H1 (cell line): Measurements from ENCODE around the gene L3HYPDH. TPM values are rescaled to one million over a fixed set of nuclear protein-coding genes. Genes with fewer than 3 reads are reported as not detected.

Experiments
- CTCF ChIA-PET: fragments of 300-600 bp; sonication (Branson Sonifier 250); formaldehyde crosslinking; loops from one replicate; lab custom pipeline; 2021; ENCODE audit not compliant: partially characterized antibody; lab: Charles Lee
- POLR2A ChIA-PET: fragments of 300-600 bp; sonication (Branson Sonifier 250); formaldehyde crosslinking; loops from one replicate; lab custom pipeline; 2021; ENCODE audit warnings: inconsistent platforms; ENCODE audit not compliant: partially characterized antibody; lab: Charles Lee
- DNase-seq, 2 experiments: peaks; one replicate each; pipeline versions ENCODE4 v3.0.0 to v3.0.0-alpha.2; 2010 to 2022; ENCODE audit warnings: low spot score in 2 of 2, low read depth in 1 of 2, mixed read lengths in 1 of 2
- FAIRE-seq: peaks from 2 replicates; lab custom pipeline; 2011; peaks lifted over from hg19 to GRCh38; lab: Jason Lieb, UNC
- H2AFZ ChIP-seq: 2 replicates; pipeline ENCODE4 v1.8.1; 2012; ENCODE audit warnings: low read length, inconsistent platforms
- H2AK5ac ChIP-seq: 2 replicates; pipeline ENCODE4 v1.6.1; 2013; ENCODE audit warnings: low read depth, low read length
- H2BK120ac ChIP-seq: replicated peaks from 2 replicates; pipeline ENCODE3; 2013; ENCODE audit warnings: low read depth, low read length, inconsistent platforms
- H2BK12ac ChIP-seq: 2 replicates; pipeline ENCODE4 v1.6.1; 2013; ENCODE audit warnings: low read depth, low read length
- H2BK15ac ChIP-seq: 2 replicates; pipeline ENCODE4 v1.6.1; 2013; ENCODE audit warnings: low read length
- H2BK20ac ChIP-seq: 2 replicates; pipeline ENCODE4 v1.6.1; 2013; ENCODE audit warnings: low read length
- H2BK5ac ChIP-seq: 2 replicates; pipeline ENCODE4 v1.6.1; 2013; ENCODE audit warnings: low read depth, low read length
- H3K14ac ChIP-seq: 2 replicates; pipeline ENCODE4 v1.6.1; 2013; ENCODE audit warnings: inconsistent platforms; ENCODE audit not compliant: insufficient read length
- H3K18ac ChIP-seq: 2 replicates; pipeline ENCODE4 v1.6.1; 2013; ENCODE audit warnings: low read length; ENCODE audit errors: extremely low read depth
- H3K23ac ChIP-seq: 2 replicates; pipeline ENCODE4 v1.6.1; 2013; ENCODE audit warnings: inconsistent platforms; ENCODE audit not compliant: insufficient read length
- H3K23me2 ChIP-seq: 2 replicates; pipeline ENCODE4 v1.6.1; 2013; ENCODE audit warnings: low read depth, low read length
- H3K27ac ChIP-seq: 2 replicates; pipeline ENCODE4 v1.6.1; 2011; ENCODE audit warnings: low read depth, low read length, inconsistent platforms
- H3K27me3 ChIP-seq, 4 experiments: replicated peaks in 1 of 4; 1 replicate in 1 of 4; 2 replicates in 3 of 4; pipeline versions ENCODE4 v1.6.1 to v1.8.1; 2011 to 2013; ENCODE audit warnings: low read length in 3 of 4, mild to moderate bottlenecking in 3 of 4, inconsistent platforms in 2 of 4, mixed read lengths in 2 of 4, moderate library complexity in 1 of 4; ENCODE audit not compliant: control insufficient read depth in 3 of 4, insufficient read depth in 3 of 4; ENCODE audit errors: extremely low read depth in 1 of 4
- H3K36me3 ChIP-seq, 4 experiments: 2 replicates each; pipeline versions ENCODE4 v1.6.1 to v1.8.1; 2011 to 2013; ENCODE audit warnings: mild to moderate bottlenecking in 4 of 4, low read length in 3 of 4, moderate library complexity in 2 of 4, control low read depth in 1 of 4, inconsistent platforms in 1 of 4; ENCODE audit not compliant: insufficient read depth in 4 of 4, control insufficient read depth in 2 of 4
- H3K4ac ChIP-seq: replicated peaks from 2 replicates; pipeline ENCODE3; 2013; ENCODE audit warnings: low read length, low read depth, mixed read lengths, inconsistent platforms; ENCODE audit not compliant: insufficient read length
- H3K4me1 ChIP-seq, 4 experiments: replicated peaks in 1 of 4; 1 replicate in 1 of 4; 2 replicates in 3 of 4; pipeline versions ENCODE4 v1.6.1 to v1.8.1; 2011 to 2013; ENCODE audit warnings: low read length in 3 of 4, inconsistent platforms in 2 of 4, mixed read lengths in 1 of 4; ENCODE audit not compliant: insufficient read depth in 4 of 4, control insufficient read depth in 3 of 4
- H3K4me2 ChIP-seq, 2 experiments: 2 replicates each; pipeline versions ENCODE4 v1.6.1 to v1.8.1; 2011 to 2013; ENCODE audit warnings: low read depth in 2 of 2, low read length in 2 of 2, control low read depth in 1 of 2, inconsistent platforms in 1 of 2, mild to moderate bottlenecking in 1 of 2; ENCODE audit not compliant: insufficient read depth in 1 of 2
- H3K4me3 ChIP-seq, 4 experiments: fragments of 200-600, 300-600 bp in 1 of 4; sonication (generic), shearing (Covaris generic), sonication (Bioruptor Twin) in 1 of 4; 2 replicates each; pipeline versions ENCODE4 v1.5.1 to v1.8.1; 2011 to 2016; ENCODE audit warnings: low read length in 4 of 4, low read depth in 3 of 4, control low read depth in 2 of 4, inconsistent platforms in 2 of 4, mild to moderate bottlenecking in 2 of 4, mixed read lengths in 1 of 4, moderate library complexity in 1 of 4; ENCODE audit not compliant: insufficient read depth in 2 of 4; ENCODE audit errors: extremely low read depth in 1 of 4
- H3K56ac ChIP-seq: replicated peaks from 2 replicates; pipeline ENCODE3; 2013; ENCODE audit warnings: low read depth, mild to moderate bottlenecking, mixed read lengths, low read length, inconsistent platforms; ENCODE audit not compliant: insufficient read length
- H3K79me1 ChIP-seq: 2 replicates; pipeline ENCODE4 v1.6.1; 2013; ENCODE audit warnings: low read depth, low read length, control low read depth
- H3K79me2 ChIP-seq, 2 experiments: 2 replicates each; pipeline versions ENCODE4 v1.6.1 to v1.8.1; 2012 to 2013; ENCODE audit warnings: low read length in 2 of 2, mild to moderate bottlenecking in 2 of 2, inconsistent platforms in 1 of 2; ENCODE audit not compliant: insufficient read depth in 2 of 2, control insufficient read depth in 1 of 2
- H3K9ac ChIP-seq, 4 experiments: replicated peaks in 1 of 4; 1 replicate in 1 of 4; 2 replicates in 3 of 4; pipeline versions ENCODE4 v1.6.1 to v1.8.1; 2011 to 2013; ENCODE audit warnings: low read depth in 3 of 4, low read length in 3 of 4, control low read depth in 2 of 4, mild to moderate bottlenecking in 2 of 4, moderate library complexity in 2 of 4, inconsistent platforms in 1 of 4; ENCODE audit errors: extremely low read depth in 1 of 4
- H3K9me3 ChIP-seq, 2 experiments: 2 replicates each; pipeline versions ENCODE4 v1.6.1 to v1.8.1; 2012 to 2013; ENCODE audit warnings: mild to moderate bottlenecking in 2 of 2, moderate library complexity in 2 of 2, control low read depth in 1 of 2, inconsistent platforms in 1 of 2, low read depth in 1 of 2, low read length in 1 of 2, mixed read lengths in 1 of 2; ENCODE audit not compliant: insufficient read depth in 2 of 2
- H4K20me1 ChIP-seq, 2 experiments: replicated peaks in 1 of 2; 2 replicates each; pipeline versions ENCODE3 to v1.8.1; 2011 to 2013; ENCODE audit warnings: inconsistent platforms in 2 of 2, low read length in 2 of 2, mild to moderate bottlenecking in 1 of 2; ENCODE audit not compliant: insufficient read depth in 2 of 2, control insufficient read depth in 1 of 2
- H4K5ac ChIP-seq: 2 replicates; pipeline ENCODE4 v1.6.1; 2013; ENCODE audit warnings: low read length, low read depth, mixed read lengths, inconsistent platforms; ENCODE audit not compliant: insufficient read length
- H4K8ac ChIP-seq: 2 replicates; pipeline ENCODE4 v1.8.0; 2013; ENCODE audit warnings: mild to moderate bottlenecking, moderate library complexity, low read length, inconsistent platforms; ENCODE audit not compliant: insufficient read depth; ENCODE audit errors: extremely low read depth
- H4K91ac ChIP-seq: replicated peaks from 2 replicates; pipeline ENCODE3; 2013; ENCODE audit warnings: low read length, mixed read lengths, inconsistent platforms; ENCODE audit not compliant: insufficient read length
- CREB1 ChIP-seq: IDR thresholded peaks from 2 replicates; pipeline ENCODE4 v1.6.1; 2012; ENCODE audit warnings: inconsistent platforms
- CTBP2 ChIP-seq: IDR thresholded peaks from 2 replicates; pipeline ENCODE4 v1.7.0; 2011; ENCODE audit warnings: borderline replicate concordance, mild to moderate bottlenecking, moderate library complexity, mixed read lengths, low read length; ENCODE audit not compliant: insufficient read depth, insufficient read length
- CTCF ChIP-seq, 3 experiments: IDR thresholded peaks; 1 replicate in 2 of 3; 2 replicates in 1 of 3; pipeline versions ENCODE4 v1.5.1 to v1.6.1; 2011; ENCODE audit warnings: low read length in 3 of 3, mild to moderate bottlenecking in 3 of 3, inconsistent platforms in 2 of 3, low read depth in 1 of 3, moderate library complexity in 1 of 3; ENCODE audit not compliant: insufficient read depth in 1 of 3; ENCODE audit errors: control extremely low read depth in 1 of 3
- RNF2 ChIP-seq: fragments of 200-900, 300-1000 bp; sonication (generic); IDR thresholded peaks from 2 replicates; pipeline ENCODE4 v1.7.1; 2016; ENCODE audit warnings: borderline replicate concordance, low read depth, mild to moderate bottlenecking, antibody characterized with exemption, low read length; ENCODE audit not compliant: poor library complexity, severe bottlenecking; ENCODE audit errors: missing control alignments
- ZNF274 ChIP-seq: IDR thresholded peaks from 2 replicates; pipeline ENCODE4 v1.7.0; 2012; ENCODE audit warnings: low read length, borderline replicate concordance; ENCODE audit errors: extremely low read depth
- WGBS, 2 experiments: shearing (Covaris generic) in 1 of 2; methylation state at CpG; one replicate each; pipeline versions ENCODE4 v1.1.6 to v1.1.7; 2013 to 2015; ENCODE audit warnings: low lambda C conversion rate in 2 of 2, mixed read lengths in 2 of 2, inconsistent platforms in 1 of 2, low coverage in 1 of 2, missing lambda C conversion rate in 1 of 2; ENCODE audit not compliant: insufficient replicate concordance in 2 of 2, insufficient coverage in 1 of 2, insufficient read length in 1 of 2; ENCODE audit errors: extremely low coverage in 1 of 2, missing lambda C conversion rate in 1 of 2; 5-methylcytosine and 5-hydroxymethylcytosine counted together
- polyA plus RNA-seq, 7 experiments: library from polyadenylated mRNA; depleted of rRNA in 3 of 7; stranded (reverse) in 5 of 7; unstranded in 2 of 7; fragments of >200 nt in 5 of 7; fragments of 200-250 nt in 2 of 7; gene quantifications; 1 replicate in 5 of 7; 2 replicates in 1 of 7; 4 replicates in 1 of 7; pipeline versions ENCODE4 v1.2.1 to v1.2.3, GENCODE V29; 2011 to 2013; ENCODE audit warnings: missing spikeins in 2 of 7, mixed read lengths in 2 of 7
- total RNA-seq: library from RNA; stranded (reverse); fragmentation: NEBNext Ultra II Directional; extraction: Animal tissue kit (Norgen Biotek cat#: 25700); gene quantifications from 2 replicates; pipeline ENCODE4 v1.2.1, GENCODE V29; 2021

Gene L3HYPDH
- total and polyA plus RNA-seq, 2 of the 8 experiments (the other 6 are each of a cell fraction or from before 2014, with no cell fraction given), result 11.2 to 15.8 TPM

DNA sequence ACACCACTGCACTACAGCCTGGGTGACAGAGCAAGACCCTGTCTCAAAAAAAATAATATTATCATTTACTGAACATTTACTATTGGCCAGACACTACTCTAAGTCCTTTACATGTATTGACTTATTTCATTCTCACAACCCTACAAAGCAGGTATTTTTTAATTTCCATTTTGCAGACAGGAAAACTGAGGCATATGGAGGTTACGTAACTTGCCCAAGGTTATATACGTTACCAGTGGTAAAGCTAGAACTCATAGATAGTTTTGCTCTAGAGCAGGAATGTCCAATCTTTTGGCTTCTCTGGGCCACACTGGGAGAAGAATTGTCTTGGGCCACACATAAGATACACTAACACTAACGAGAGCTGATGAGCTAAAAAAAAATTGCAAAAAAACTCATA is 5.7 kb downstream of the L3HYPDH start:
- 96% methylated on average over 3 of the region's 3 CpGs; no CpG with 5 or more reads in 1 of the 2 experiments for WGBS, 2 experiments
- H3K79me2 ChIP-seq, result peaks cover 0 to 22% of the 10 kb centered on the region in 2 experiments; a peak in 2 of 4 replicates

More for the DNA sequence above, 5.7 kb downstream of the L3HYPDH start:
- POLR2A ChIA-PET, result interaction anchor here (1.7 kb wide), 1 partner anchor 14 kb away, joined by 5 read pairs; no protein-coding TSS in a partner anchor
- Histone ChIP-seq H3K23me2 (peaks cover 5% of the 10 kb centered on the region), H3K4me3 (no peak overlapping the region), H2AFZ (no peak overlapping the region), H2BK5ac (no peak overlapping the region), H3K18ac (no peak overlapping the region), H4K8ac (no peak overlapping the region), H3K4ac (no peak overlapping the region), H4K91ac (no peak overlapping the region), H3K9ac (no peak overlapping the region), H2AK5ac (no peak overlapping the region), H2BK120ac (no peak overlapping the region), H2BK12ac (no peak overlapping the region), H3K79me1 (no peaks in the 10 kb centered on the region; the same call in 1 of the 2 replicates), H3K56ac (no peak overlapping the region), H3K36me3 (peaks cover 9 to 36% (median 20%) of the 10 kb centered on the region in 4 experiments; a peak in 7 of 8 replicates), H3K27ac (no peak overlapping the region), H3K14ac (no peak overlapping the region)
- no peak for DNase-seq
- CTCF ChIA-PET, result interaction anchor here (1.0 to 3.3 kb wide), 2 partner anchors 20 to 99 kb away, joined by 3 to 11 read pairs; partner anchors contain the start of gene CCDC175
- FAIRE-seq, result no peak
- no peak for TF ChIP-seq RNF2
- TF ChIP-seq ZNF274, result no peak
- TF ChIP-seq CTBP2, result no peak
- no peak for TF ChIP-seq CTCF (IDR thresholded peaks at IDR 0.05; ENCODE audit: control extremely low read depth in 1 of 3, insufficient read depth in 1 of 3, low read depth in 1 of 3, low read length in 3 of 3)
- TF ChIP-seq CREB1, result no peak
- TF ChIP-seq, all 59 proteins: peak for 0
- Histone ChIP-seq H2BK20ac (no peak overlapping the region), H3K27me3 (no peaks in the 10 kb centered on the region), H3K23ac (no peak overlapping the region), H3K9me3 (no peaks in the 10 kb centered on the region), H4K5ac (no peak overlapping the region), H2BK15ac (no peak overlapping the region), H3K4me1 (peaks cover 0 to 10% (median 3%) of the 10 kb centered on the region in 4 experiments; a peak in 3 of 7 replicates), H3K4me2 (no peak overlapping the region), H4K20me1 (peaks cover 0 to 2% of the 10 kb centered on the region in 2 experiments)
